GM23338 (cell line): Measurements from ENCODE around the gene NXPH3. TPM values are rescaled to one million over a fixed set of nuclear protein-coding genes. Genes with fewer than 3 reads are reported as not detected.

ENCODE experiments used
- ATAC-seq: fragments of 200-7000 bp; cut with Tn5 transposase; 3 replicates; pipeline ENCODE4 v1.9.1; 2020
- DNase-seq: peaks from one replicate; pipeline ENCODE4 v3.0.0-alpha.2; 2015; ENCODE audit warnings: low spot score
- H2AFZ ChIP-seq: fragments of 200-600 bp; sonication (generic); 2 replicates; pipeline ENCODE4 v1.8.0; 2016; ENCODE audit warnings: antibody characterized with exemption, mild to moderate bottlenecking, moderate library complexity
- H3F3A ChIP-seq: fragments of 200-600 bp; sonication (generic); replicated peaks from 2 replicates; pipeline ENCODE4 v1.8.0; 2017; ENCODE audit warnings: antibody characterized with exemption, mixed run types, low read depth
- H3K27ac ChIP-seq: fragments of 200-600 bp; sonication (generic); 2 replicates; pipeline ENCODE4 v1.6.1; 2016; ENCODE audit warnings: low read depth
- H3K27me3 ChIP-seq: fragments of 200-600 bp; sonication (generic); 2 replicates; pipeline ENCODE4 v1.8.0; 2016; ENCODE audit warnings: mild to moderate bottlenecking, mixed run types, moderate library complexity; ENCODE audit not compliant: insufficient read depth
- H3K36me3 ChIP-seq: fragments of 200-600 bp; sonication (generic); 2 replicates; pipeline ENCODE4 v1.8.0; 2016; ENCODE audit warnings: mild to moderate bottlenecking; ENCODE audit not compliant: insufficient read depth
- H3K4me1 ChIP-seq: fragments of 200-600 bp; sonication (generic); 2 replicates; pipeline ENCODE4 v1.8.0; 2016; ENCODE audit warnings: mild to moderate bottlenecking, moderate library complexity; ENCODE audit not compliant: insufficient read depth
- H3K4me2 ChIP-seq: fragments of 200-600 bp; sonication (generic); 2 replicates; pipeline ENCODE4 v1.7.1; 2017; ENCODE audit warnings: mixed run types
- H3K4me3 ChIP-seq: fragments of 200-600 bp; sonication (generic); 2 replicates; pipeline ENCODE4 v1.6.1; 2016; ENCODE audit warnings: mixed run types
- H3K79me2 ChIP-seq: fragments of 200-600 bp; sonication (generic); replicated peaks from 2 replicates; pipeline ENCODE4 v1.8.0; 2017; ENCODE audit warnings: mild to moderate bottlenecking; ENCODE audit not compliant: insufficient read depth
- H3K9me2 ChIP-seq: fragments of 200-600 bp; sonication (generic); 2 replicates; pipeline ENCODE4 v1.8.0; 2017; ENCODE audit not compliant: insufficient read depth
- H4K20me1 ChIP-seq: fragments of 200-600 bp; sonication (generic); replicated peaks from 2 replicates; pipeline ENCODE4 v1.8.0; 2017; ENCODE audit warnings: mild to moderate bottlenecking; ENCODE audit not compliant: insufficient read depth
- H3K27ac Mint-ChIP-seq: 2 replicates; pipeline ENCODE4 v1.8.0; 2020; ENCODE audit warnings: inconsistent platforms, mild to moderate bottlenecking, moderate library complexity, mixed read lengths
- H3K27me3 Mint-ChIP-seq: 3 replicates; pipeline ENCODE4 v1.8.0; 2022; ENCODE audit warnings: low read depth, mild to moderate bottlenecking, moderate library complexity, mixed read lengths, inconsistent platforms; ENCODE audit not compliant: insufficient read depth, poor library complexity
- H3K36me3 Mint-ChIP-seq: 3 replicates; pipeline ENCODE4 v1.8.0; 2021; ENCODE audit warnings: low read depth, mild to moderate bottlenecking, inconsistent platforms, moderate library complexity, mixed read lengths
- H3K4me1 Mint-ChIP-seq: 3 replicates; pipeline ENCODE4 v1.8.0; 2020; ENCODE audit warnings: mild to moderate bottlenecking, inconsistent platforms, mixed read lengths
- H3K4me3 Mint-ChIP-seq: 3 replicates; pipeline ENCODE4 v1.8.0; 2021; ENCODE audit warnings: moderate library complexity, mild to moderate bottlenecking, inconsistent platforms, mixed read lengths
- H3K9me3 Mint-ChIP-seq: 3 replicates; pipeline ENCODE4 v1.8.0; 2020; ENCODE audit warnings: moderate library complexity, mild to moderate bottlenecking, inconsistent platforms, mixed read lengths
- CREB1 ChIP-seq: fragments of 250-450 bp; sonication (Bioruptor Pico); IDR thresholded peaks from 2 replicates; pipeline ENCODE4 v1.5.0; 2020; ENCODE audit warnings: low read depth, mild to moderate bottlenecking, moderate library complexity
- EZH2 ChIP-seq: fragments of 200-600 bp; sonication (generic); IDR thresholded peaks from one replicate; pipeline ENCODE4 v1.8.0; 2017; ENCODE audit warnings: antibody characterized with exemption, mild to moderate bottlenecking, low read depth; ENCODE audit not compliant: unreplicated experiment
- JUNB ChIP-seq: IDR thresholded peaks from one replicate; pipeline ENCODE4 v1.6.1; 2016; ENCODE audit warnings: antibody characterized with exemption; ENCODE audit not compliant: unreplicated experiment
- NANOG ChIP-seq: IDR thresholded peaks from 2 replicates; pipeline ENCODE4 v1.6.1; 2016; ENCODE audit warnings: antibody characterized with exemption, borderline replicate concordance
- POLR2AphosphoS5 ChIP-seq: IDR thresholded peaks from 2 replicates; pipeline ENCODE4 v1.6.1; 2016; ENCODE audit warnings: antibody characterized with exemption, low read depth
- STAT1 ChIP-seq: IDR thresholded peaks from one replicate; pipeline ENCODE4 v1.6.1; 2016; ENCODE audit warnings: antibody characterized with exemption; ENCODE audit not compliant: unreplicated experiment
- ZNF114 ChIP-seq: fragments of 250-450 bp; sonication (Bioruptor Pico); IDR thresholded peaks from 2 replicates; pipeline ENCODE4 v1.5.0; 2020; ENCODE audit warnings: mild to moderate bottlenecking, moderate library complexity
- ZNF331 ChIP-seq: fragments of 250-450 bp; sonication (Bioruptor Pico); IDR thresholded peaks from 2 replicates; pipeline ENCODE4 v1.5.0; 2020; ENCODE audit warnings: low read depth, mild to moderate bottlenecking, moderate library complexity
- polyA plus RNA-seq: library from polyadenylated mRNA; unstranded; fragments of >200 nt; fragmentation: Nextera tagmentation; extraction: Ambion mirVana; gene quantifications from 2 replicates; pipeline ENCODE4 v1.2.1, GENCODE V29; 2016
- total RNA-seq: library from RNA; depleted of rRNA; stranded (reverse); fragments of >200 nt; shearing (Covaris generic); gene quantifications from 2 replicates; pipeline ENCODE4 v1.2.3, GENCODE V29; 2014
- TF ChIP-seq, protein P1 (sequence below): fragments of 250-450 bp; sonication (Bioruptor Pico); IDR thresholded peaks from 2 replicates; pipeline ENCODE4 v1.5.0; 2020; ENCODE audit warnings: mild to moderate bottlenecking, moderate library complexity

NXPH3 gene
- total and polyA plus RNA-seq, 2 experiments from 2014 or later = 0.23 to 2.7 TPM

DNA sequence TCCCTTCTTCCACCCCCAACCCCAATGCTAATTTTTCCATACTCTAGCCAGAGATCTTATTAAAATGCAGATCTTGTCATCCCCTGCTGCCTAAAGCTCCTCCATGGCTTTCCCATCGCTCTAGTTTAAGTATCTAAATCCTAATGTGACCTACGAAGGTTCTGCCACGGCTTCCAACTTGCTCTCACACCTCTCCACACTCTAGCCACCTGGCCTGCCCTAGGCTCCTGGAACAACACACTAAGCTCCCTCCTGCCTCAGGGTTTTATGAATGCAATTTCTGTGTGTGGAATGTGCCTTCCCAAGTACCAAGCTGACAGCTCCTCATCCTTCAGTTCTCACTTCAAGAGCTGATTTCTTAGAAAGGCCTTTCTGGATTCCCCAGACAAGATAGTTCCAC is 16.6 kb downstream of the NXPH3 start (continued):
- TF ChIP-seq ZNF331 (CRISPR knock-in tag) = no peak
- TF ChIP-seq NANOG = no peak
- TF ChIP-seq EZH2 = no peak
- no peak for TF ChIP-seq ZNF114 (CRISPR knock-in tag)
- no peak for TF ChIP-seq CREB1 (CRISPR knock-in tag)
- TF ChIP-seq, protein P1, sequence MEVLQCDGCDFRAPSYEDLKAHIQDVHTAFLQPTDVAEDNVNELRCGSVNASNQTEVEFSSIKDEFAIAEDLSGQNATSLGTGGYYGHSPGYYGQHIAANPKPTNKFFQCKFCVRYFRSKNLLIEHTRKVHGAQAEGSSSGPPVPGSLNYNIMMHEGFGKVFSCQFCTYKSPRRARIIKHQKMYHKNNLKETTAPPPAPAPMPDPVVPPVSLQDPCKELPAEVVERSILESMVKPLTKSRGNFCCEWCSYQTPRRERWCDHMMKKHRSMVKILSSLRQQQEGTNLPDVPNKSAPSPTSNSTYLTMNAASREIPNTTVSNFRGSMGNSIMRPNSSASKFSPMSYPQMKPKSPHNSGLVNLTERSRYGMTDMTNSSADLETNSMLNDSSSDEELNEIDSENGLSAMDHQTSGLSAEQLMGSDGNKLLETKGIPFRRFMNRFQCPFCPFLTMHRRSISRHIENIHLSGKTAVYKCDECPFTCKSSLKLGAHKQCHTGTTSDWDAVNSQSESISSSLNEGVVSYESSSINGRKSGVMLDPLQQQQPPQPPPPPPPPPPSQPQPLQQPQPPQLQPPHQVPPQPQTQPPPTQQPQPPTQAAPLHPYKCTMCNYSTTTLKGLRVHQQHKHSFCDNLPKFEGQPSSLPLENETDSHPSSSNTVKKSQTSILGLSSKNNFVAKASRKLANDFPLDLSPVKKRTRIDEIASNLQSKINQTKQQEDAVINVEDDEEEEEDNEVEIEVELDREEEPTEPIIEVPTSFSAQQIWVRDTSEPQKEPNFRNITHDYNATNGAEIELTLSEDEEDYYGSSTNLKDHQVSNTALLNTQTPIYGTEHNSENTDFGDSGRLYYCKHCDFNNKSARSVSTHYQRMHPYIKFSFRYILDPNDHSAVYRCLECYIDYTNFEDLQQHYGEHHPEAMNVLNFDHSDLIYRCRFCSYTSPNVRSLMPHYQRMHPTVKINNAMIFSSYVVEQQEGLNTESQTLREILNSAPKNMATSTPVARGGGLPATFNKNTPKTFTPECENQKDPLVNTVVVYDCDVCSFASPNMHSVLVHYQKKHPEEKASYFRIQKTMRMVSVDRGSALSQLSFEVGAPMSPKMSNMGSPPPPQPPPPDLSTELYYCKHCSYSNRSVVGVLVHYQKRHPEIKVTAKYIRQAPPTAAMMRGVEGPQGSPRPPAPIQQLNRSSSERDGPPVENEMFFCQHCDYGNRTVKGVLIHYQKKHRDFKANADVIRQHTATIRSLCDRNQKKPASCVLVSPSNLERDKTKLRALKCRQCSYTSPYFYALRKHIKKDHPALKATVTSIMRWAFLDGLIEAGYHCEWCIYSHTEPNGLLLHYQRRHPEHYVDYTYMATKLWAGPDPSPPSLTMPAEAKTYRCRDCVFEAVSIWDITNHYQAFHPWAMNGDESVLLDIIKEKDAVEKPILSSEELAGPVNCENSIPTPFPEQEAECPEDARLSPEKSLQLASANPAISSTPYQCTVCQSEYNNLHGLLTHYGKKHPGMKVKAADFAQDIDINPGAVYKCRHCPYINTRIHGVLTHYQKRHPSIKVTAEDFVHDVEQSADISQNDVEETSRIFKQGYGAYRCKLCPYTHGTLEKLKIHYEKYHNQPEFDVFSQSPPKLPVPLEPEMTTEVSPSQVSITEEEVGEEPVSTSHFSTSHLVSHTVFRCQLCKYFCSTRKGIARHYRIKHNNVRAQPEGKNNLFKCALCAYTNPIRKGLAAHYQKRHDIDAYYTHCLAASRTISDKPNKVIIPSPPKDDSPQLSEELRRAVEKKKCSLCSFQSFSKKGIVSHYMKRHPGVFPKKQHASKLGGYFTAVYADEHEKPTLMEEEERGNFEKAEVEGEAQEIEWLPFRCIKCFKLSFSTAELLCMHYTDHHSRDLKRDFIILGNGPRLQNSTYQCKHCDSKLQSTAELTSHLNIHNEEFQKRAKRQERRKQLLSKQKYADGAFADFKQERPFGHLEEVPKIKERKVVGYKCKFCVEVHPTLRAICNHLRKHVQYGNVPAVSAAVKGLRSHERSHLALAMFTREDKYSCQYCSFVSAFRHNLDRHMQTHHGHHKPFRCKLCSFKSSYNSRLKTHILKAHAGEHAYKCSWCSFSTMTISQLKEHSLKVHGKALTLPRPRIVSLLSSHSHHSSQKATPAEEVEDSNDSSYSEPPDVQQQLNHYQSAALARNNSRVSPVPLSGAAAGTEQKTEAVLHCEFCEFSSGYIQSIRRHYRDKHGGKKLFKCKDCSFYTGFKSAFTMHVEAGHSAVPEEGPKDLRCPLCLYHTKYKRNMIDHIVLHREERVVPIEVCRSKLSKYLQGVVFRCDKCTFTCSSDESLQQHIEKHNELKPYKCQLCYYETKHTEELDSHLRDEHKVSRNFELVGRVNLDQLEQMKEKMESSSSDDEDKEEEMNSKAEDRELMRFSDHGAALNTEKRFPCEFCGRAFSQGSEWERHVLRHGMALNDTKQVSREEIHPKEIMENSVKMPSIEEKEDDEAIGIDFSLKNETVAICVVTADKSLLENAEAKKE (CRISPR knock-in tag) = no peak
- TF ChIP-seq JUNB = no peak
- TF ChIP-seq STAT1 = no peak

DNA sequence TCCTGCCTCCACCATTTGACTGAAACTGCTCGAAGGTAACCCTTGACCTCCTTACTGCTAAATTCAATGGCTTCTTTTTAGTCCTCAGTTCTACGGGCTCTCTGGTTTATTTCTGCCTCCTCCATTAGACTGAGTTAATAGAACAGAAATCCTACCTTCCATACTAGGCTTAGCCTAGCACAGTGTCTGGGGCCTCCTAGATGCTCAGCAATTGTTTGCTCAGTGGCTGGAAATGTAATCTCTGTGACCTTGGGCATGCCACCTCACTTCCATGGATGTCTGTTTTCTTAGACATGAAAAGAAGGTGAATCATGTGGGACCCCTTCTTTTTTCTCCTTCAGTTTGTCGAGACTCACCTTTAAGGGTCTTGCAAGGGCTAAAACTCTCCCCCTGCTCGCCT is 19.7 kb downstream of the NXPH3 start:
- H3F3A ChIP-seq = no peaks in the 10 kb centered on the region
- no peak overlapping the region for H3K27ac Mint-ChIP-seq
- peaks cover 6% of the 10 kb centered on the region; the same call in 2 of the 3 replicates for H3K36me3 Mint-ChIP-seq
- TF ChIP-seq ZNF331 (CRISPR knock-in tag) (no peak), ZNF114 (CRISPR knock-in tag) (no peak), POLR2AphosphoS5 (no peak), CREB1 (CRISPR knock-in tag) (no peak)
- H3K9me3 Mint-ChIP-seq = no peaks in the 10 kb centered on the region; the same call in 2 of the 3 replicates
- no peaks in the 10 kb centered on the region for H3K4me1 ChIP-seq
- ATAC-seq = no peak
- H3K4me3 ChIP-seq = no peak overlapping the region
- no peaks in the 10 kb centered on the region; the same call in 1 of the 2 replicates for H4K20me1 ChIP-seq
- H3K36me3 ChIP-seq = no peaks in the 10 kb centered on the region
- no peak overlapping the region for H2AFZ ChIP-seq
- H3K4me3 Mint-ChIP-seq = no peak overlapping the region
- H3K4me2 ChIP-seq = no peak overlapping the region
- H3K79me2 ChIP-seq = no peaks in the 10 kb centered on the region
- H3K4me1 Mint-ChIP-seq = peaks cover 11% of the 10 kb centered on the region; the same call in 2 of the 3 replicates
- DNase-seq = no peak
- H3K27me3 Mint-ChIP-seq = peaks cover 8% of the 10 kb centered on the region
- no peaks in the 10 kb centered on the region for H3K9me2 ChIP-seq
- no peaks in the 10 kb centered on the region for H3K27me3 ChIP-seq
- no peak overlapping the region for H3K27ac ChIP-seq
